ENCODE data around the gene NTM.

The NTM gene

GRCh38 chr11:131885431-131885830 lies 515.0 kb downstream of the NTM start:
- Histone ChIP-seq H3K27ac (ENCODE audit: low read length) (no peak overlapping the region), H3K36me3 (ENCODE audit: control insufficient read depth in 2 of 2, insufficient read depth in 2 of 2, low read length in 2 of 2) (no peaks in the 10 kb centered on the region), H3K4me1 (ENCODE audit: control insufficient read depth, insufficient read depth, low read length) (peaks cover 11% of the 10 kb centered on the region), H3K27me3 (ENCODE audit: control insufficient read depth in 1 of 2, insufficient read depth in 2 of 2, low read length in 2 of 2) (no peaks in the 10 kb centered on the region), H3K9me3 (ENCODE audit: control insufficient read depth in 2 of 2, low read length in 2 of 2) (no peaks in the 10 kb centered on the region), H3K9ac (ENCODE audit: low read length in 2 of 2) (no peak overlapping the region), H3K4me3 (ENCODE audit: low read length in 2 of 2) (no peak overlapping the region)

GRCh38 chr11:131886201-131886600 lies 515.8 kb downstream of the NTM start:
- peaks cover 11% of the 10 kb centered on the region for H3K4me1 ChIP-seq (ENCODE audit: control insufficient read depth, insufficient read depth, low read length)
- no peaks in the 10 kb centered on the region for H3K27me3 ChIP-seq (ENCODE audit: control insufficient read depth in 1 of 2, insufficient read depth in 2 of 2, low read length in 2 of 2)
- no peaks in the 10 kb centered on the region for H3K36me3 ChIP-seq (ENCODE audit: control insufficient read depth in 2 of 2, insufficient read depth in 2 of 2, low read length in 2 of 2)

DNA sequence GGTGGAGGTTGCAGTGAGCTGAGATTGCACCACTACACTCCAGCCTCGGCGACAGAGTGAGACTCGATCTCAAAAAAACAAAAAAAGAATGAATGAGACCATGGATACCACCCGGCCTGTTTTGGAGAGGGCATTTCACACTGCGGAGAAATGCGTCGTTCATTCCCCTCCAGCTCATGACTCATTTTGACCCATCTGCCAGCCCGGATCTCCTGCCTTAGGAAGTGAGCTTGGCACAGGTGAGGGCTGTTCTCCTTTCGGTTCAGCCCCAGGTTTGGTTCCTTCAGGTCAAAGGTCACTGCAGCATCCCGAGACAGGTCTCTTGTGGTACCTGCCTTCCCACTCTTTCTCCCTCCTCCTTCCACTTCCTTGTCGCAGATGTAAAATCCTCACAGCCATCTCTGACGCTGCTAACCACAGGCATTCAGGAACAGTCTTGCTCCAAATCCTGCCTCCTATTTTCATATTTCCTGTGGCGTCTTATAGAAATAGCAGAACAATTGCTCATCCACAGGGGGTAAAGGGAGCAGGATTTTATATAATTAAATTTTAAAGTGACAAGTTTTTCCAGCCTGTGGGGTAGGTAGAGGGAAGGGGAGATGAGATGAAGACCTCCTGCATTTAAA lies 517.9 kb downstream of the NTM start:
- H3K4me1 ChIP-seq (ENCODE audit: control insufficient read depth, insufficient read depth, low read length) = peaks cover 11% of the 10 kb centered on the region
- H3K4me3 ChIP-seq (ENCODE audit: low read length in 2 of 2) = no peak overlapping the region
- no peak overlapping the region for H3K9ac ChIP-seq (ENCODE audit: low read length in 2 of 2)
- H3K9me3 ChIP-seq (ENCODE audit: control insufficient read depth in 2 of 2, low read length in 2 of 2) = no peaks in the 10 kb centered on the region
- no peak overlapping the region for H3K27ac ChIP-seq (ENCODE audit: low read length)
- H3K36me3 ChIP-seq (ENCODE audit: control insufficient read depth in 2 of 2, insufficient read depth in 2 of 2, low read length in 2 of 2) = no peaks in the 10 kb centered on the region
- H3K27me3 ChIP-seq (ENCODE audit: control insufficient read depth in 1 of 2, insufficient read depth in 2 of 2, low read length in 2 of 2) = no peaks in the 10 kb centered on the region

More at GRCh38 chr11:131886201-131886600, 515.8 kb downstream of the NTM start:
- Histone ChIP-seq H3K9ac (ENCODE audit: low read length in 2 of 2) (no peak overlapping the region), H3K4me3 (ENCODE audit: low read length in 2 of 2) (no peak overlapping the region), H3K27ac (ENCODE audit: low read length) (no peak overlapping the region), H3K9me3 (ENCODE audit: control insufficient read depth in 2 of 2, low read length in 2 of 2) (no peaks in the 10 kb centered on the region)

- H3K27me3 ChIP-seq (ENCODE audit: control insufficient read depth in 1 of 2, insufficient read depth in 2 of 2, low read length in 2 of 2) = peaks cover 0 to under 1% of the 10 kb centered on the region in 2 donors
- no peaks in the 10 kb centered on the region for H3K36me3 ChIP-seq (ENCODE audit: control insufficient read depth in 2 of 2, insufficient read depth in 2 of 2, low read length in 2 of 2)
- no peak overlapping the region for H3K9ac ChIP-seq (ENCODE audit: low read length in 2 of 2)
- H3K9me3 ChIP-seq (ENCODE audit: control insufficient read depth in 2 of 2, low read length in 2 of 2) = no peaks in the 10 kb centered on the region
- no peak overlapping the region for H3K27ac ChIP-seq (ENCODE audit: low read length)
- peaks cover 11% of the 10 kb centered on the region for H3K4me1 ChIP-seq (ENCODE audit: control insufficient read depth, insufficient read depth, low read length)
- H3K4me3 ChIP-seq (ENCODE audit: low read length in 2 of 2) = no peak overlapping the region
Observed at GRCh38 chr11:131889146-131889577, 518.7 kb downstream of the NTM start.

- Histone ChIP-seq H3K4me3 (ENCODE audit: low read length in 2 of 2) (no peak overlapping the region), H3K36me3 (ENCODE audit: control insufficient read depth in 2 of 2, insufficient read depth in 2 of 2, low read length in 2 of 2) (no peaks in the 10 kb centered on the region), H3K27ac (ENCODE audit: low read length) (no peak overlapping the region), H3K9ac (ENCODE audit: low read length in 2 of 2) (no peak overlapping the region), H3K9me3 (ENCODE audit: control insufficient read depth in 2 of 2, low read length in 2 of 2) (no peaks in the 10 kb centered on the region), H3K4me1 (ENCODE audit: control insufficient read depth, insufficient read depth, low read length) (peaks cover 11% of the 10 kb centered on the region), H3K27me3 (ENCODE audit: control insufficient read depth in 1 of 2, insufficient read depth in 2 of 2, low read length in 2 of 2) (peaks cover 0 to 4% of the 10 kb centered on the region in 2 donors)
Observed at GRCh38 chr11:131889760-131890581, 519.6 kb downstream of the NTM start.

- Histone ChIP-seq H3K27ac (ENCODE audit: low read length) (no peak overlapping the region), H3K9me3 (ENCODE audit: control insufficient read depth in 2 of 2, low read length in 2 of 2) (no peaks in the 10 kb centered on the region)
Observed at GRCh38 chr11:131893103-131893890, 522.9 kb downstream of the NTM start.

DNA sequence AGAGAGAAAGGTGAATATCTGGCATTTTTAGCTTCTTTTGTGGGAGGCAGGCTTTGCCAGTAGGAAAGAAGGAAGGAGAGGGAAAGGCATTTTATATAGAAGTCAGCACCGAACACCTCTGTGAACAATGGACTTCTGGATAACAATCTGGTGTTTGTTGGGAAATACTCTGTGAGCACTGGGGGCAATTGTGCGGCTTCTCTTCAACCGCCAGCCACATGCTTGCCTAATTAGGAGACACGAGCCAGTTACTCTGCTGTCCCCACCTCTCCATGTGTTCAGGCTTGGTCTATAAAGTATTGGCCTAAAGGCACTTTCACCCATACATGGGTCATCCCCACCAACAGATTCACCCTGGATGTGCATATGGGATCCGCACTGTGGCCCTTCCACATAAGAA lies 523.6 kb downstream of the NTM start:
- no peak overlapping the region for H3K27ac ChIP-seq (ENCODE audit: low read length)
- peaks cover 0 to 4% of the 10 kb centered on the region in 2 donors for H3K27me3 ChIP-seq (ENCODE audit: control insufficient read depth in 1 of 2, insufficient read depth in 2 of 2, low read length in 2 of 2)
- H3K9me3 ChIP-seq (ENCODE audit: control insufficient read depth in 2 of 2, low read length in 2 of 2) = no peaks in the 10 kb centered on the region
- peaks cover 11% of the 10 kb centered on the region for H3K4me1 ChIP-seq (ENCODE audit: control insufficient read depth, insufficient read depth, low read length)
- no peak overlapping the region for H3K4me3 ChIP-seq (ENCODE audit: low read length in 2 of 2)
- H3K36me3 ChIP-seq (ENCODE audit: control insufficient read depth in 2 of 2, insufficient read depth in 2 of 2, low read length in 2 of 2) = no peaks in the 10 kb centered on the region
- H3K9ac ChIP-seq (ENCODE audit: low read length in 2 of 2) = no peak overlapping the region

More at GRCh38 chr11:131893103-131893890, 522.9 kb downstream of the NTM start:
- Histone ChIP-seq H3K9ac (ENCODE audit: low read length in 2 of 2) (no peak overlapping the region), H3K27me3 (ENCODE audit: control insufficient read depth in 1 of 2, insufficient read depth in 2 of 2, low read length in 2 of 2) (peaks cover 0 to 4% of the 10 kb centered on the region in 2 donors), H3K36me3 (ENCODE audit: control insufficient read depth in 2 of 2, insufficient read depth in 2 of 2, low read length in 2 of 2) (no peaks in the 10 kb centered on the region), H3K4me1 (ENCODE audit: control insufficient read depth, insufficient read depth, low read length) (peaks cover 11% of the 10 kb centered on the region), H3K4me3 (ENCODE audit: low read length in 2 of 2) (no peak overlapping the region)

- H3K36me3 ChIP-seq (ENCODE audit: control insufficient read depth in 2 of 2, insufficient read depth in 2 of 2, low read length in 2 of 2) = no peaks in the 10 kb centered on the region
Observed at GRCh38 chr11:131894615-131895544, 524.5 kb downstream of the NTM start.

GRCh38 chr11:131895865-131896264 lies 525.5 kb downstream of the NTM start:
- no peaks in the 10 kb centered on the region for H3K36me3 ChIP-seq (ENCODE audit: control insufficient read depth in 2 of 2, insufficient read depth in 2 of 2, low read length in 2 of 2)
- no peaks in the 10 kb centered on the region for H3K9me3 ChIP-seq (ENCODE audit: control insufficient read depth in 2 of 2, low read length in 2 of 2)
- H3K4me1 ChIP-seq (ENCODE audit: control insufficient read depth, insufficient read depth, low read length) = no peaks in the 10 kb centered on the region
- H3K27ac ChIP-seq (ENCODE audit: low read length) = no peak overlapping the region
- no peak overlapping the region for H3K9ac ChIP-seq (ENCODE audit: low read length in 2 of 2)
- no peak overlapping the region for H3K4me3 ChIP-seq (ENCODE audit: low read length in 2 of 2)
- peaks cover 0 to 4% of the 10 kb centered on the region in 2 donors for H3K27me3 ChIP-seq (ENCODE audit: control insufficient read depth in 1 of 2, insufficient read depth in 2 of 2, low read length in 2 of 2)

More at GRCh38 chr11:131894615-131895544, 524.5 kb downstream of the NTM start:
- peaks cover 0 to 4% of the 10 kb centered on the region in 2 donors for H3K27me3 ChIP-seq (ENCODE audit: control insufficient read depth in 1 of 2, insufficient read depth in 2 of 2, low read length in 2 of 2)
- no peak overlapping the region for H3K4me3 ChIP-seq (ENCODE audit: low read length in 2 of 2)
- H3K9ac ChIP-seq (ENCODE audit: low read length in 2 of 2) = no peak overlapping the region
- H3K27ac ChIP-seq (ENCODE audit: low read length) = no peak overlapping the region
- H3K4me1 ChIP-seq (ENCODE audit: control insufficient read depth, insufficient read depth, low read length) = peaks cover 3% of the 10 kb centered on the region
- no peaks in the 10 kb centered on the region for H3K9me3 ChIP-seq (ENCODE audit: control insufficient read depth in 2 of 2, low read length in 2 of 2)
